K562 (cell line): ENCODE results near the gene KCNQ5.

ENCODE experiments used
- ARID2 ChIP-seq: fragments of 450-650 bp; IDR thresholded peaks from 2 replicates; pipeline ENCODE4 v1.6.1; 2017; ENCODE audit warnings: antibody characterized with exemption, mild to moderate bottlenecking
- CREB3L1 ChIP-seq: fragments of 450-650 bp; IDR thresholded peaks from 2 replicates; pipeline ENCODE4 v1.6.1; 2014; ENCODE audit warnings: low read depth, mild to moderate bottlenecking, moderate library complexity, borderline replicate concordance
- CTCF ChIP-seq, 3 experiments: IDR thresholded peaks in 2 of 3; conservative IDR thresholded peaks in 1 of 3; 2 replicates each; pipeline ENCODE4 v1.5.1; 2011 to 2012; ENCODE audit warnings: low read length in 3 of 3, mild to moderate bottlenecking in 3 of 3, control low read depth in 2 of 3, improper control_type of control experiment in 1 of 3, inconsistent platforms in 1 of 3, low read depth in 1 of 3, mixed read lengths in 1 of 3, moderate library complexity in 1 of 3; ENCODE audit not compliant: insufficient read depth in 2 of 3
- E2F3 ChIP-seq: fragments of 250-450 bp; sonication (Bioruptor Pico); IDR thresholded peaks from 2 replicates; pipeline ENCODE4 v1.4.0; 2020; ENCODE audit warnings: mild to moderate bottlenecking
- EP300 ChIP-seq: IDR thresholded peaks from 2 replicates; pipeline ENCODE4 v1.6.1; 2012; ENCODE audit warnings: low read length, improper control_type of control experiment
- HDAC6 ChIP-seq: IDR thresholded peaks from 2 replicates; pipeline ENCODE4 v1.6.1; 2012; ENCODE audit warnings: low read depth, mild to moderate bottlenecking, control low read depth, inconsistent platforms, low read length, moderate library complexity
- MAFF ChIP-seq: IDR thresholded peaks from 2 replicates; pipeline ENCODE4 v1.6.1; 2012; ENCODE audit warnings: low read length, improper control_type of control experiment
- NR2C2 ChIP-seq, 2 experiments: fragments of 200-800 bp in 1 of 2; sonication (Bioruptor generic) in 1 of 2; sonication (generic) in 1 of 2; formaldehyde crosslinking in 1 of 2; IDR thresholded peaks; 2 replicates each; pipeline versions ENCODE4 v1.6.1 to v1.8.0; 2016 to 2022; ENCODE audit warnings: mild to moderate bottlenecking in 1 of 2, missing compliant biosample characterization in 1 of 2, missing genetic modification characterization in 1 of 2, missing genetic modification reagents in 1 of 2
- XRCC5 ChIP-seq: fragments of 200-400 bp; formaldehyde crosslinking; IDR thresholded peaks from 2 replicates; pipeline ENCODE4 v1.6.1; 2017; ENCODE audit warnings: low read depth, mild to moderate bottlenecking, low read length
- ZNF146 ChIP-seq: IDR thresholded peaks from one replicate; pipeline ENCODE4 v1.6.1; 2018; ENCODE audit warnings: missing compliant biosample characterization; ENCODE audit not compliant: unreplicated experiment
- ZNF507 ChIP-seq: conservative IDR thresholded peaks from 2 replicates; pipeline ENCODE4 v1.6.1; 2017; ENCODE audit warnings: missing genetic modification characterization, missing compliant biosample characterization
- TF ChIP-seq, protein P1 (sequence below): IDR thresholded peaks from 2 replicates; pipeline ENCODE4 v1.6.1; 2014; ENCODE audit warnings: antibody characterized with exemption
- TF ChIP-seq, protein P2 (sequence below): sonication (generic); formaldehyde crosslinking; IDR thresholded peaks from 2 replicates; pipeline ENCODE4 v1.9.0; 2022; ENCODE audit warnings: mild to moderate bottlenecking, missing genetic modification reagents

DNA sequence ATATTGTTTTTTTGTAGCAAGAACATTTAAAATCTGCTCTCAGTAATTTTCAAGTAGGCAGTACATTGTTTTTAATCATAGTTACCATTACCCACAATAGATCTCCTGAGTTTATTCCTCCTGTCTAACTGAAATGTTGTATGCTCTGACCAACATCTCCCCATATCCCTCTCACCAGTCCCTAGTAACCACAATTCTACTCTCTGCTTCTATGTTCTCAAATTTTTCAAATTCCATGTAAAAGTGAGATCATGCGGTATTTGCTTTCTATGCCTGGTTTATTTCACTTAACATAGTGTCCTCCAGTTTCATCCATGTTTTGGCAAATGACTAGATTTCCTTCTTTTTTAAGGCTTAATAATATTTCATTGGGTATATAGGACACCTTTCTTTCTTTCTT, 300.5 kb downstream of the KCNQ5 start:
- TF ChIP-seq E2F3 (CRISPR knock-in tag) = no peak
- no peak for TF ChIP-seq CREB3L1
- no peak for TF ChIP-seq ARID2
- TF ChIP-seq XRCC5 = no peak
- TF ChIP-seq, protein P1, sequence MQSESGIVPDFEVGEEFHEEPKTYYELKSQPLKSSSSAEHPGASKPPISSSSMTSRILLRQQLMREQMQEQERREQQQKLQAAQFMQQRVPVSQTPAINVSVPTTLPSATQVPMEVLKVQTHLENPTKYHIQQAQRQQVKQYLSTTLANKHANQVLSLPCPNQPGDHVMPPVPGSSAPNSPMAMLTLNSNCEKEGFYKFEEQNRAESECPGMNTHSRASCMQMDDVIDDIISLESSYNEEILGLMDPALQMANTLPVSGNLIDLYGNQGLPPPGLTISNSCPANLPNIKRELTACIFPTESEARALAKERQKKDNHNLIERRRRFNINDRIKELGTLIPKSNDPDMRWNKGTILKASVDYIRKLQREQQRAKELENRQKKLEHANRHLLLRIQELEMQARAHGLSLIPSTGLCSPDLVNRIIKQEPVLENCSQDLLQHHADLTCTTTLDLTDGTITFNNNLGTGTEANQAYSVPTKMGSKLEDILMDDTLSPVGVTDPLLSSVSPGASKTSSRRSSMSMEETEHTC = no peak
- no peak for TF ChIP-seq EP300
- no peak for TF ChIP-seq ZNF507 (tag)
- TF ChIP-seq MAFF = no peak
- no peak for TF ChIP-seq CTCF (IDR thresholded peaks at IDR 0.05 in 2 of 3, conservative IDR thresholded peaks at IDR 0.05 in 1 of 3; ENCODE audit: insufficient read depth in 2 of 3, low read depth in 1 of 3, low read length in 3 of 3)
- TF ChIP-seq NR2C2 (CRISPR knock-in tag; IDR thresholded peaks at IDR 0.05) = no peak
- TF ChIP-seq NR2C2 (tag; IDR thresholded peaks at IDR 0.05) = no peak
- no peak for TF ChIP-seq ZNF146 (CRISPR knock-in tag)
- no peak for TF ChIP-seq HDAC6
- TF ChIP-seq, protein P2, sequence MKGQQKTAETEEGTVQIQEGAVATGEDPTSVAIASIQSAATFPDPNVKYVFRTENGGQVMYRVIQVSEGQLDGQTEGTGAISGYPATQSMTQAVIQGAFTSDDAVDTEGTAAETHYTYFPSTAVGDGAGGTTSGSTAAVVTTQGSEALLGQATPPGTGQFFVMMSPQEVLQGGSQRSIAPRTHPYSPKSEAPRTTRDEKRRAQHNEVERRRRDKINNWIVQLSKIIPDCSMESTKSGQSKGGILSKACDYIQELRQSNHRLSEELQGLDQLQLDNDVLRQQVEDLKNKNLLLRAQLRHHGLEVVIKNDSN (CRISPR knock-in tag) = no peak
